HG03175 (cell line): ENCODE results near the gene BTK.

Experiments
- ATAC-seq: cut with Tn5 transposase; IDR thresholded peaks from one replicate; pipeline ENCODE4 v1.9.1; 2021; ENCODE audit warnings: mild to moderate bottlenecking, moderate library complexity; ENCODE audit not compliant: unreplicated experiment

BTK gene

GRCh38 chrX:101385795-101386541 is at the start of gene BTK:
TSS of gene BTK (minus strand) at chrX:101386191. CDS start at chrX:101375284, 10,907 bp downstream.
- peak; percentile 68 for ATAC-seq

- ATAC-seq = peak; percentile 92
Measured at GRCh38 chrX:101430457-101431078, 44.6 kb upstream of the BTK start.

GRCh38 chrX:101429934-101430333 is 43.9 kb upstream of the BTK start:
- ATAC-seq = peak; percentile 38

DNA sequence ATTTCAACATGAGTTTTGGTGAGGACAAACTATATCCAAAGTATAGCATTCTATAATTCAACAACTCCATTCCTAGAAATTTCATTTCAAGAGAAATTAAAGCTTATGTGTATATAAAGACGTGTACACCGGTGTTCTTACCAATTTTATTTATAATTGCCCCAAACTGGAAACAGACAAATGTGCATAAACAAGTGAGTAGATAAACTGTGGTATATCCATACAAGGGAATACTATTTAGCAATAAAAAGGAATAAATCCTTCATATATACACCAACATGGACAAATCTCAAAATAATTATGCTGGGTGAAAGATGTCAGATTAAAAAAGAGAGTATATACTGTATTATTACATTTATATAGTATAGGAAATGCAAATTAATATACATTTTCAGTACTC is 42.0 kb upstream of the BTK start:
- ATAC-seq = no peak

DNA sequence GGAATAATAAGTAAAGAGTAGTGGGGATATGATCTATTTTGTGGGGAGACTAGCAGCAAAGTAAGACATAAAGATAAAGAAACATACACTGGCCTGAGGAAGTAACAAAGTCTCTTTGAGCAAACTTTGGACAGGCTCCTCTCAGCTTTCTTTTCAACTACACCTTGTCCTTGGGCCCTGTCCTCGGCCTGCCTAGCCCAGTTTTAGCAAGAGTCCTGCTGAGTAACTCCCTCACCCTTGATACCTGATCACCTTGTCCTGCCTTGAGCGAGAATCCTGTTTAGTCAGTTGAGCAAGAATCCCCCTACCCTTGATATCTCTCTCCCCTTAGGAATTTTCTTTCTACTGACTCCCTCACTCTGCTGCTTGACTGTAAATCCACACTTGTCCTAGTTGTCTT is 33.5 kb upstream of the BTK start:
- no peak for ATAC-seq

DNA sequence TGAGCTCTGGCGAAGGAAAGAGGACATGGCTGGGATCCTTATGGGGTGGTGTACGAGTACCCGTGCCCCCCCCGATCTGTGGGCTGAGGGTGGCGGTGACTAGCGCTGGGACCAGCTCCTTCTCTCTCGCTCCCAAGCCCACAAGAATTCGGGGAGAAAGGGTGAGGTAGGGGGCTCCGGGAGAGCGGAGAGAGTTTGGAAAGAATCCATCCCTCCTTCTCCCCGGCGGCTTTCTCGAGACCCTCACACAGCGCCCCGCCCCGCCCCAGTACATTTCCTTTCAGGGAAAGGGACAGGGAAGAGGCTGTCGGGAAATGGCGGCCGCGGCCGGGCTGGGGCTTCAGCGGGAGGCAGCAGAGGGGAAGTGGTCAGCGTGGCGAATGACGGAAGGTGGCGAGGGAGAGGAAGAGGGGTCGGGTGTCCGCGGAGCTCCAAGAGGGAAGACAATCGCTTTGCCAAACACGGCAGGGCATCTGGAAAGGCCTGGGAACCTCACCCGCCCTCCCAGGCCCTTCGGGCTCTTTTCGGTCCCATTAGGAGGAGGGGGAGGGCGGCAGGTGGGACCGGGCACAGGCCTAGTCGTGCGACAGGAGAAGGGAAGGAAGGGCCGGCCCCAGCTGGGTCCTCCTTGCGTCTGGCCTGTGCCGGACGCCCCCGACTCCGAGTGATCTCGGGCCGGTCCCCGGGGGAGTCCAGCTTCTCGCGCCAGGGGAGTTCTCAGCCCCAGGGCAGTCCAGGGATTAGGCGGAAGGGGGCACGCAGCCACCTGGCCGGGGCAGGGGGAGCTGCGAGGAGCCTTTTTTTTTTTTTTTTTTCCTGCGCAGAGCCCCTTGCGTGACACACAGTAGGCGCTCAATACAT is 32.2 kb upstream of the BTK start:
- ATAC-seq = peak; percentile 47

DNA sequence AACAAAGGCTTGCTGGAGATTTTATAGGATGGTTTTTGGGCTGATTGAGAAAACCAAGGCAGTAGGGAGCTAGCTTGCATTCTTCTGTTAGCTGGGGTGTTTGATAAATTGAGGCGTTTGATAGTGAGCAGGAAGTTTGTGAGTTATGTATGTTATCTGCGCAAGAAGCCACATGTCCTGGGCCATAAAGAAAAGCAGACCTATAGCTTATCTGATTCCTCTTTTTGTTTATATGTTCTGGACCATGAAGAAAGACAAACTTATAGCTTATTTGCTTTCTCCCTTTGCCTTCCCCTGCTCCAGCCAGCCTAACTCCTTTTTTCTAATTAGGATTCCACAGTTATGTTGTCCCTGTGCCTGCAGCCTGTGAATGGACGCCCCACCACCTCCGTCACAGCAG is 31.2 kb upstream of the BTK start:
- no peak for ATAC-seq

- ATAC-seq = no peak
Measured at GRCh38 chrX:101416691-101417090, 30.7 kb upstream of the BTK start.

DNA sequence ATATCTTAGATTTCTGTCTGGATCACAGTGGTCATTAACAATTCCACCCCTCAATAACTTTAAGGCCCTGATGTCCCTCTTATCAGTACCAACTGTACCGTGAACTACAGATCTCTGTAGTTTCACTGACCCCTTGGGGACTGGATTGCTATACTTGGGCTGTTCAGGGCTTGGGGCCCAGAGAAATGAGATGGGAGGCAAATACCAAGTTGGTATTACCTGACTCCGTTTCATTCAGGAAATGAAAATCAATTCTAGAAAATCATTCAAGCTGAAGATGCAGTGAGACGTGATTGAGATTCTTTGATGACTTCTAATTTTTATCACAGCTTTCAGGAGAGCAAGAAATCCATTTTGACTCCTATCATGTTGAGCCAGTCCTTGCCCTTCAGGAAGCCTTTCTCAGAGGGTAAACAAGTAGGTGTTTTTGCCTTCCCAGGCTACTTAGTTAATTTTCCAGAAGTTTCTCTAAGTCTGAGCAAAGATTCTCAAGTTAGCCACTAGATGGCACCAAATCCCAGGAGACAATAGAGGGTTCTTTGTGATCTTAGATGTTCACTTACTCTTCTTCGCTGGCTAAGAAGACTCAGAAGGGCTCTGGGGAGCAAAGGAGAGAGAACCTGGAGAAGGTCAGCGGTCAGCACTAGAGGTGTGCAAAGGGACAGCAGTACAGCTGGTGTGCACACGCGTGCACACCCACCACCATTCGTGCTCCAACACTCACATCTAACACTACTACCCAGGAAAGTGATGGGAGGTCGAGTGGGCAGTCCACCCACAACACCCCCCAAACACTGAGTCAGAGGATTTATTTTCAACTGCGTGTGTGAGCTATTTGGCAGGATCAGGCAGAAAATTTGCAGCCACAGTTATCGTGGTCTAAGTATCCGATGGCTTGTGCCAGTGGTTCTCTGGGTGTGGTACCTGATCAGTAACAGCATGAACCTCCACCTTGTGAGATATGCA is 29.5 kb upstream of the BTK start:
- peak; percentile 62 for ATAC-seq

GRCh38 chrX:101411984-101412383 is 26.0 kb upstream of the BTK start:
- no peak for ATAC-seq

- no peak for ATAC-seq
Measured at GRCh38 chrX:101410461-101410860, 24.5 kb upstream of the BTK start.

DNA sequence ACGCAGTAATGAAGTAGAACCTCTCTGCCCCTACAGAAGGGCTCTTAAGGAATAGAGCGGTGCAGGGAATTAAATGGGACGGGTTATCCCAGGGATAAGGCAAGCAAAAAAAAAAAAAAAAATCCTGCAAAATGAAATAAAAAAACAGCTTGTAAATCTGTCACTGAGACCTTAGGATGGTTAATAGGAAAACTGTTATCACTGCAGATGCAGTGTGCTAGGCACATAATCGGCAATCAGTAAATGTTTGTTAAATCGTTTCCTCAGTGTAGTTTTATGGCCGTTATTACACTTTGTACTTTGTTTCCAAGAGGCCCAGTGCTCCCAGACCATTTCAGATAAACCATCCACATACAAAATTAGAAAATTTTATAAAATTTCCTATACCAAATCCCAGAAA is 23.1 kb upstream of the BTK start:
- no peak for ATAC-seq

DNA sequence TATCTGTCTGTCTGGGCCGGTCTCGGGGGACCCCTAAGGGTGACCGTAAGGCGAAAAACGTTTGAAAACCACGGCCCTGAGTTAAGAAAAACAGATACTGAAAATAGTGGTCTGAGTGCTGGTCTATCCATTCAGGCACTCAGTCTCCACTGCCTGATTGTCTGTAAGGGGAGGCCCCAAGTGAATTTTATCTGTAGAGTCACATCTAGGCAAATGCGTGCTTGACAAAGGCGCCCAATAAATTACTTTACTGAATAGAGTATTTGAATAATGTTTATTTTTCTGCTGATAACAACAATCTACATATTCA is 22.5 kb upstream of the BTK start:
- ATAC-seq = no peak

DNA sequence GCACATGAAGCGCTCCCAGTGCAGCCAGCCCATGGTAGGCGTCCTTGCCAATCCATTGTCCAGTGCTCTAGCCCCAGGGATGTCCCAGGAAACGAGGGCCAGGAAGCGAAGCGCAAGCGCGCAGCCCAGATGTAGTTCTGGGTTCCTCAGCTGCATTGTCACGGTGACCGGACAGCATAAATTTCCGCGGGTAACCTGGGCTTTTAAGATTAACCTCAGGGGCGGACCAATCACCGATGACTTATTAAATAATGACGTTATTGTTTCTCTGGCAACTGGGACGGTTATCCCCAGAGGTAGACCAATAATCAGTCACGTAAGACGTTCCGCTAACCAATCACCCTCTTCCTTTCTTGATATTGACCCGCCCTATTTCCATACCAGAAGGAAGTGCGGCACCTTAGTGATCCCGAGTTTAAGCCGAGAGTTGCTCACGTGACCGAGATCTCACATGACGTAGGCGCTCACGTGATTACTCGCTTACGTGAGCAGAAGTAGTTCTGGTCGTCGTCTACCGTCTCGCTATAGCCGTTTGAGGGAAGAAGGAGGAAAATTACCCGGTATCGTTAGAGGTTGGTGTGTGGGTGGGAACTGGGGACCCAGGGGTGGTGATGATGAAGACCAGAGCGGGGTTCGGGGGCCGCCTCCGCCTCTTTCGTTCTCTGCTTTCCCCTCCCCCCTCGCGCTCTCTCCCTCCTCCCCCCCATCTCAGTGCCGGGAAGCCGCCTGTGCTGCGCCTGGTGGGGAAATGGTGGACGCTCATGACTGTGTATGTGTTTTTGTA is 21.9 kb upstream of the BTK start, which contains the start of the genes GLA and HNRNPH2:
Gene GLA, minus strand, starts transcription at position 178 of the 784 bp plus-strand sequence. Its CDS starts 22 bp downstream, at position 156.
Gene HNRNPH2, plus strand, starts transcription at position 475 of the 784 bp plus-strand sequence. CDS start 3,767 bp downstream, outside the sequence.
- peak; percentile 94 for ATAC-seq

GRCh38 chrX:101407167-101407747 is 21.3 kb upstream of the BTK start:
- ATAC-seq = no peak

DNA sequence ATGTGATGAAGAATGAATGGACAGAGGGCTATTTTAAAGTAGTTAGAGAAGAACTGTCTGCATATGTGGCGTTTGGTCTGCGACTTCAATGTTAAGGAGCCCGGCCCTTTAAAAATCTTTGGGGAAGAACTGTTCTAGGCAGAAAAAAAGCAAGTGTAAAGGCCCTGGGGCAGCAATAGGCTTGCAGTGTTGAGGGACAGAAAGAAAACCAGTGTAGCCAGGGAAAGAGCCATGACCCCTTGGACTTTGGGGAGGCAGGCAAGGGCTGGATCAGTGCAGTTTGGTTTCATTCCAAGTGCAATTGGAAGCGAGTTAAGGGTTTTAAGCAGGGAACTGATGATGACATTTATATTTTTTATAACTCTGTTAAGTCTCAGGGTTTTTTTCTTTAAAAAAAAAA is 13.8 kb upstream of the BTK start:
- no peak for ATAC-seq

DNA sequence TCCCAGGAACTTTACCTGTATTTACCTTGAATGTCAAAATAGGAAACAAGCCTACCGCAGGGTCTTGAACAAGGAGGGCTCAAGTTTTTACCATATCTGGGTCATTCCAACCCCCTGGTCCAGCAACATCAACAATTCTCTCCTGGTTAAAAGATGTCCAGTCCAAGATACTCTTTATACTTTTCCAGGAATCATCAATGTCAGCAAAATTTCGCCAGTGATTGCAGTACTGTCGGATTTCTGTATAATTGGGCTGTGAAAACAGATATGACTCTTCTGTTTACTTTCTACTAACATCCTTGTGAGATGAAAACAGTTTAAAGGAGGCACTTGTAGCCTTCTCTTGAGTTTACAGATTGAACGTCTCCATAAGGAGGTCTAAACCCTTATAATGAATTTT is 12.7 kb upstream of the BTK start:
- ATAC-seq = no peak

DNA sequence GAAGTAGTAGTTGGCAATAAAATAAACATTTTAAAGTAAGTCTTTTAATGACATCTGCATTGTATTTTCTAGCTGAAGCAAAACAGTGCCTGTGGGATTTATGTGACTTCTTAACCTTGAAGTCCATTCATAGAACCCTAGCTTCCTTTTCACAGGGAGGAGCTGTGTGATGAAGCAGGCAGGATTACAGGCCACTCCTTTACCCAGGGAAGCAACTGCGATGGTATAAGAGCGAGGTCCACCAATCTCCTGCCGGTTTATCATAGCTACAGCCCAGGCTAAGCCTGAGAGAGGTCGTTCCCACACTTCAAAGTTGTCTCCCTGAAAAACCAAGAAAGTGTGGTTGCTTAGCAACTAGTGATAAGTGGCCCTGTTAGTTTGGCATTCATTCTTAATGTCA is 11.8 kb upstream of the BTK start:
- no peak for ATAC-seq

DNA sequence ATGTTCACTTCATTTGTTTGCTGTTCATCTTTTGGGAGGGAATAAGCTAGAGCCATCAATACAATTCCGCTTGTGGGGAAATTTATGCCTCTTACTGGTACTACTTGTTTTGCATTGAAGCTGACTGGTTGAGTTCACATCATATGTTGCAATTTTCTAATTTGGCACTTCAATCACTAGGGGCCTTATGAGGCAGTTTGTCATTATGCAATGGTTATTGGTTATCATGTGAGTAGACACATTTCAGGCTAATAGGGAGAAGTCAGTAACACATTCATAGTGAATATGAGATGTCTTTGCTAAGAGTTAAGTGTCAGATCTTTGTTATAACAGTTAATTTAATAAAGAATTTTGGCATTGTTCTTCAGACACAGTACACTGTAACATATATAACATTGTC is 9.8 kb upstream of the BTK start:
- no peak for ATAC-seq
